ENCODE data around the gene C21orf91. TPM values are rescaled to one million over a fixed set of nuclear protein-coding genes. Genes with fewer than 3 reads are reported as not detected.

The C21orf91 gene
- total and polyA plus RNA-seq, 9 of the 15 experiments (the other 6 are each of a cell fraction or from before 2014, with no cell fraction given), result 3.9 to 14.1 (median 12.1) TPM

- TF ChIP-seq VEZF1 (CRISPR knock-in tag; IDR thresholded peaks at IDR 0.05) (no peak), SNRNP70 (optimal IDR thresholded peaks at IDR 0.05; ENCODE audit: low read depth, low read length) (no peak), CBX1 (IDR thresholded peaks at IDR 0.05; ENCODE audit: low read depth) (no peak), SAFB2 (IDR thresholded peaks at IDR 0.05; ENCODE audit: borderline replicate concordance, low read depth, low read length, severe bottlenecking) (no peak), ZNF398 (CRISPR knock-in tag; IDR thresholded peaks at IDR 0.05) (no peak), GATAD2A (IDR thresholded peaks at IDR 0.05) (no peak), SIRT6 (IDR thresholded peaks at IDR 0.05; ENCODE audit: low read depth, low read length) (no peak)
These were observed 13.2 kb downstream of the C21orf91 start (continued) for GRCh38 chr21:17805966-17806365.

- peaks cover 6% of the 10 kb centered on the region for H3K9me3 ChIP-seq (replicated peaks; ENCODE audit: control insufficient read depth, insufficient read depth, low read depth, low read length)
- 64% methylated on average over 3 of the region's 3 CpGs for WGBS (ENCODE audit: insufficient coverage, low coverage, missing lambda C conversion rate)
- no peaks in the 10 kb centered on the region for H3K27me3 ChIP-seq (ENCODE audit: control insufficient read depth in 2 of 2, insufficient read depth in 2 of 2, low read length in 2 of 2)
- 0 out of 3 replicates have a peak, but pooled peaks cover 5% of the 10 kb centered on the region for H3K79me2 ChIP-seq (ENCODE audit: control insufficient read depth, insufficient read depth, low read length)
- ChIA-PET CTCF (ENCODE audit: low intra/inter-chr PET ratio) (no interaction called here), POLR2A (no interaction called here)
- no peak overlapping the region for H2AFZ ChIP-seq (ENCODE audit: low read depth, low read length)
- no TSS peak for BruUV-seq (replicated peaks)
- ATAC-seq, result no peak
- H3K4me3 ChIP-seq, result no peak overlapping the region
- H3K36me3 ChIP-seq (ENCODE audit: control insufficient read depth, insufficient read depth, low read length), result peaks cover 29% of the 10 kb centered on the region; the same call in 2 of the 3 replicates
- no peak overlapping the region for H3K27ac ChIP-seq (ENCODE audit: extremely low read depth, low read depth, low read length)
- H3K9ac ChIP-seq (ENCODE audit: insufficient read depth in 1 of 2, low read depth in 2 of 2, low read length in 2 of 2), result no peak overlapping the region
- peaks cover 0 to 5% of the 10 kb centered on the region in 2 experiments; a peak in 1 of 5 replicates for H3K4me1 ChIP-seq (replicated peaks in 1 of 2; ENCODE audit: control insufficient read depth in 2 of 2, insufficient read depth in 2 of 2, low read length in 2 of 2)
- in situ Hi-C loops (cut with MboI) (no loop called here), intact Hi-C loops (cut with micrococcal nuclease) (no loop called here)
- H3K4me2 ChIP-seq (ENCODE audit: insufficient read depth, low read length), result no peak overlapping the region
- no peaks in the 10 kb centered on the region for H4K20me1 ChIP-seq (replicated peaks; ENCODE audit: control insufficient read depth, insufficient read depth, low read length)
- DNase-seq (ENCODE audit: extremely low read depth in 1 of 4, low spot score in 3 of 4), result no peak
- FAIRE-seq, result no peak
- H3K9me1 ChIP-seq (ENCODE audit: control insufficient read depth, insufficient read depth, low read length), result no peaks in the 10 kb centered on the region
- no peak for TF ChIP-seq TEAD2 (tag; IDR thresholded peaks at IDR 0.05)
- no peak for TF ChIP-seq PATZ1 (CRISPR knock-in tag; IDR thresholded peaks at IDR 0.05; ENCODE audit: borderline replicate concordance)
- no peak for TF ChIP-seq AFF4 (CRISPR knock-in tag; IDR thresholded peaks at IDR 0.05)
- no peak for TF ChIP-seq HMGN3 (IDR thresholded peaks at IDR 0.05; ENCODE audit: borderline replicate concordance, extremely low read depth, insufficient read length, low read depth, low read length)
- no peak for TF ChIP-seq SETDB1 (IDR thresholded peaks at IDR 0.05; ENCODE audit: low read length)
These were observed 15.6 kb downstream of the C21orf91 start for GRCh38 chr21:17803536-17803935.
